Measurements from ENCODE around the gene NUDT16L1. TPM values are rescaled to one million over a fixed set of nuclear protein-coding genes. Genes with fewer than 3 reads are reported as not detected.
A peak's percentile ranks its signal among the peaks of the same experiment; 100 is the strongest.

Gene NUDT16L1
- total and polyA plus RNA-seq, 5 donors from 2014 or later = 43.7 to 110 (median 88.0) TPM

- Histone ChIP-seq H3K4me1 (ENCODE audit: control insufficient read depth, insufficient read depth, low read length, poor library complexity, severe bottlenecking) (peaks cover 5% of the 10 kb centered on the region), H3K27me3 (ENCODE audit: control insufficient read depth, insufficient read depth, low read length) (no peaks in the 10 kb centered on the region), H3K4me3 (ENCODE audit: low read depth, low read length) (no peak overlapping the region), H3K9me3 (ENCODE audit: control insufficient read depth in 2 of 2, low read length in 2 of 2) (no peaks in the 10 kb centered on the region), H3K27ac (ENCODE audit: insufficient read depth, low read length, poor library complexity, severe bottlenecking) (no peak overlapping the region), H3K36me3 (ENCODE audit: control insufficient read depth, insufficient read depth, low read length) (peaks cover 35% of the 10 kb centered on the region)
- H3K27ac Mint-ChIP-seq = no peak overlapping the region
- no peaks in the 10 kb centered on the region for H3K9me3 Mint-ChIP-seq
- ATAC-seq (ENCODE audit: low read depth in 2 of 2) = no peak
- no peak overlapping the region for H3K4me3 Mint-ChIP-seq
- peaks cover 16% of the 10 kb centered on the region for H3K36me3 Mint-ChIP-seq
- no peaks in the 10 kb centered on the region for H3K27me3 Mint-ChIP-seq
- peaks cover 5 to 16% (median 5%) of the 10 kb centered on the region in 4 donors for H3K4me1 Mint-ChIP-seq
- DNase-seq = no peak
Measured at GRCh38 chr16:4652561-4652960, 40.8 kb upstream of the NUDT16L1 start.

- Histone ChIP-seq H3K27ac (ENCODE audit: insufficient read depth, low read length, poor library complexity, severe bottlenecking) (no peak overlapping the region), H3K4me1 (ENCODE audit: control insufficient read depth, insufficient read depth, low read length, poor library complexity, severe bottlenecking) (peaks cover 5% of the 10 kb centered on the region), H3K36me3 (ENCODE audit: control insufficient read depth, insufficient read depth, low read length) (peaks cover 36% of the 10 kb centered on the region), H3K9me3 (ENCODE audit: control insufficient read depth in 2 of 2, low read length in 2 of 2) (no peaks in the 10 kb centered on the region), H3K4me3 (ENCODE audit: low read depth, low read length) (no peak overlapping the region), H3K27me3 (ENCODE audit: control insufficient read depth, insufficient read depth, low read length) (no peaks in the 10 kb centered on the region)
- H3K27me3 Mint-ChIP-seq = no peaks in the 10 kb centered on the region
- no peak for DNase-seq
- H3K4me3 Mint-ChIP-seq = no peak overlapping the region
- ATAC-seq (ENCODE audit: low read depth in 2 of 2) = no peak
- H3K36me3 Mint-ChIP-seq = peaks cover 11% of the 10 kb centered on the region
- H3K9me3 Mint-ChIP-seq = no peaks in the 10 kb centered on the region
- H3K4me1 Mint-ChIP-seq = peaks cover 0 to 13% (median 5%) of the 10 kb centered on the region in 4 donors
- peak overlapping the region in 1 of 3 donors; percentile 46 for H3K27ac Mint-ChIP-seq
Measured at GRCh38 chr16:4654011-4654963, 39.1 kb upstream of the NUDT16L1 start.

GRCh38 chr16:4654964-4655590 lies 38.3 kb upstream of the NUDT16L1 start:
- Histone ChIP-seq H3K27me3 (ENCODE audit: control insufficient read depth, insufficient read depth, low read length) (no peaks in the 10 kb centered on the region), H3K9me3 (ENCODE audit: control insufficient read depth in 2 of 2, low read length in 2 of 2) (no peaks in the 10 kb centered on the region), H3K4me1 (ENCODE audit: control insufficient read depth, insufficient read depth, low read length, poor library complexity, severe bottlenecking) (peaks cover 8% of the 10 kb centered on the region), H3K36me3 (ENCODE audit: control insufficient read depth, insufficient read depth, low read length) (peaks cover 36% of the 10 kb centered on the region), H3K27ac (ENCODE audit: insufficient read depth, low read length, poor library complexity, severe bottlenecking) (no peak overlapping the region), H3K4me3 (ENCODE audit: low read depth, low read length) (no peak overlapping the region)
- Mint-ChIP-seq H3K4me1 (peaks cover 0 to 17% (median 5%) of the 10 kb centered on the region in 4 donors), H3K27ac (peak overlapping the region in 1 of 3 donors; percentile 40), H3K27me3 (no peaks in the 10 kb centered on the region), H3K36me3 (peaks cover 7% of the 10 kb centered on the region), H3K9me3 (no peaks in the 10 kb centered on the region), H3K4me3 (no peak overlapping the region)
- no peak for ATAC-seq (ENCODE audit: low read depth in 2 of 2)
- no peak for DNase-seq

GRCh38 chr16:4655801-4656200 lies 37.6 kb upstream of the NUDT16L1 start:
- H3K27ac Mint-ChIP-seq = no peak overlapping the region
- peaks cover 36% of the 10 kb centered on the region for H3K36me3 ChIP-seq (ENCODE audit: control insufficient read depth, insufficient read depth, low read length)

GRCh38 chr16:4656221-4656620 lies 37.1 kb upstream of the NUDT16L1 start:
- Mint-ChIP-seq H3K4me3 (no peak overlapping the region), H3K27ac (no peak overlapping the region), H3K27me3 (no peaks in the 10 kb centered on the region), H3K9me3 (no peaks in the 10 kb centered on the region), H3K4me1 (peaks cover 0 to 21% (median 4%) of the 10 kb centered on the region in 4 donors), H3K36me3 (peaks cover 4% of the 10 kb centered on the region)
- no peaks in the 10 kb centered on the region for H3K9me3 ChIP-seq (ENCODE audit: control insufficient read depth in 2 of 2, low read length in 2 of 2)
- ATAC-seq (ENCODE audit: low read depth in 2 of 2) (no peak), DNase-seq (no peak)
- H3K27me3 ChIP-seq (ENCODE audit: control insufficient read depth, insufficient read depth, low read length) = no peaks in the 10 kb centered on the region
- H3K4me1 ChIP-seq (ENCODE audit: control insufficient read depth, insufficient read depth, low read length, poor library complexity, severe bottlenecking) = peaks cover 13% of the 10 kb centered on the region
- no peak overlapping the region for H3K4me3 ChIP-seq (ENCODE audit: low read depth, low read length)
- H3K36me3 ChIP-seq (ENCODE audit: control insufficient read depth, insufficient read depth, low read length) = peaks cover 36% of the 10 kb centered on the region
- no peak overlapping the region for H3K27ac ChIP-seq (ENCODE audit: insufficient read depth, low read length, poor library complexity, severe bottlenecking)

More at GRCh38 chr16:4655801-4656200, 37.6 kb upstream of the NUDT16L1 start:
- H3K4me3 ChIP-seq (ENCODE audit: low read depth, low read length) = no peak overlapping the region
- peaks cover 7% of the 10 kb centered on the region for H3K36me3 Mint-ChIP-seq
- peaks cover 12% of the 10 kb centered on the region for H3K4me1 ChIP-seq (ENCODE audit: control insufficient read depth, insufficient read depth, low read length, poor library complexity, severe bottlenecking)
- no peak for ATAC-seq (ENCODE audit: low read depth in 2 of 2)
- H3K4me1 Mint-ChIP-seq = peaks cover 0 to 19% (median 2%) of the 10 kb centered on the region in 4 donors
- no peak for DNase-seq
- no peaks in the 10 kb centered on the region for H3K27me3 Mint-ChIP-seq
- H3K4me3 Mint-ChIP-seq = no peak overlapping the region
- no peaks in the 10 kb centered on the region for H3K9me3 ChIP-seq (ENCODE audit: control insufficient read depth in 2 of 2, low read length in 2 of 2)
- no peaks in the 10 kb centered on the region for H3K27me3 ChIP-seq (ENCODE audit: control insufficient read depth, insufficient read depth, low read length)
- H3K27ac ChIP-seq (ENCODE audit: insufficient read depth, low read length, poor library complexity, severe bottlenecking) = no peak overlapping the region
- no peaks in the 10 kb centered on the region for H3K9me3 Mint-ChIP-seq

GRCh38 chr16:4656695-4657686 lies 36.4 kb upstream of the NUDT16L1 start:
- no peak for DNase-seq
- H3K9me3 Mint-ChIP-seq = no peaks in the 10 kb centered on the region
- ATAC-seq (ENCODE audit: low read depth in 2 of 2) = no peak
- no peaks in the 10 kb centered on the region for H3K9me3 ChIP-seq (ENCODE audit: control insufficient read depth in 2 of 2, low read length in 2 of 2)
- H3K27ac Mint-ChIP-seq = no peak overlapping the region
- H3K36me3 Mint-ChIP-seq = peaks cover 4% of the 10 kb centered on the region
- H3K4me1 Mint-ChIP-seq = peaks cover 0 to 24% (median 5%) of the 10 kb centered on the region in 4 donors
- H3K4me1 ChIP-seq (ENCODE audit: control insufficient read depth, insufficient read depth, low read length, poor library complexity, severe bottlenecking) = peaks cover 19% of the 10 kb centered on the region
- no peak overlapping the region for H3K27ac ChIP-seq (ENCODE audit: insufficient read depth, low read length, poor library complexity, severe bottlenecking)
- H3K4me3 ChIP-seq (ENCODE audit: low read depth, low read length) = no peak overlapping the region
- no peaks in the 10 kb centered on the region for H3K27me3 ChIP-seq (ENCODE audit: control insufficient read depth, insufficient read depth, low read length)
- H3K36me3 ChIP-seq (ENCODE audit: control insufficient read depth, insufficient read depth, low read length) = peaks cover 34% of the 10 kb centered on the region
- H3K4me3 Mint-ChIP-seq = no peak overlapping the region
- no peaks in the 10 kb centered on the region for H3K27me3 Mint-ChIP-seq
